ELR (cell line): Measurements from ENCODE around the gene MEAK7.

Source experiments
- DNase-seq: peaks from one replicate; pipeline ENCODE4 v3.0.0-alpha.2; 2015; ENCODE audit warnings: low read depth

Gene MEAK7, protein sequence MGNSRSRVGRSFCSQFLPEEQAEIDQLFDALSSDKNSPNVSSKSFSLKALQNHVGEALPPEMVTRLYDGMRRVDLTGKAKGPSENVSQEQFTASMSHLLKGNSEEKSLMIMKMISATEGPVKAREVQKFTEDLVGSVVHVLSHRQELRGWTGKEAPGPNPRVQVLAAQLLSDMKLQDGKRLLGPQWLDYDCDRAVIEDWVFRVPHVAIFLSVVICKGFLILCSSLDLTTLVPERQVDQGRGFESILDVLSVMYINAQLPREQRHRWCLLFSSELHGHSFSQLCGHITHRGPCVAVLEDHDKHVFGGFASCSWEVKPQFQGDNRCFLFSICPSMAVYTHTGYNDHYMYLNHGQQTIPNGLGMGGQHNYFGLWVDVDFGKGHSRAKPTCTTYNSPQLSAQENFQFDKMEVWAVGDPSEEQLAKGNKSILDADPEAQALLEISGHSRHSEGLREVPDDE

DNA sequence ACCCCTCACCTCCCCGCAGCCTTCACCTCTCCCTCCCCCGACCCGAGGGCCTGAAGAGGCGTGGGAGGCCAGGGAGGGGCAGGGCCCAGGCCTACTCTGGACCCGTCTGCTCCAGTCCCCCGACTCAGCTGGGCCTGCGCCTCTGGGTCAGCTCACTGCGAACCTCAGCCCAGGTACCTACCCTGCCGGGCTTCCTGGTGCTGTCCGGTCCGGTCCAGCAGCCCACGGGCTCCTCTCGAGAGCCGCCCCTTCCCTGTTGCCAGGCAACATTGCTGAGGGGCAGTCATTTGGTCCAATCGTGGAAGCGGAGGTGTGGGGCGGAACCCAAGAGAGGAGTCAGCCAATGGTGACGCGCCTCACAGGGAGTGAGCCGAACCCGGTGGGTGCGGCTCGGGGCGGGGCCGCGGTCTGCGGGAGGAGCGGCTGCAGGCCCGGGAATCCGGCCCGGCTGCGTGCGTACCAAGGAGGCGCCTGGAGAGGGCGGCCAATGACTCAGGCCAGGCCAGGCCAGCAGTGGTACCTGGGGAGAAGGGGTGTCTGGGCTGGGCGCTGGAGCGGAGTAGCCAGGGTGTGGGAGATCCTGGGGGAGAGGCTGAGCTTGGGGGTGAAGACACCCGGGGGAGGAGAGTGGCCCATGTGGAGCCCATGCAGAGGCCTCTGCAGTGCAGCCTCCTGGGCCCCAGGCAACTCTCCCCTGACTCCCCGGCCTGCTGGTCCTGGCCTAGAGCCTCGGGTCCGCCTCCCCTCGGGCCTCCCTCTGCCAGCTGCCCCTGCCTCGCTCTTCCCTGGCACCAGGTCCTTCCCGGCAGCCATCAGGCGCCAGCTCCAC, at the start of gene MEAK7:
Gene MEAK7, minus strand, starts transcription at position 240 of the 829 bp plus-strand sequence. CDS start 6,573 bp downstream, outside the sequence.
- DNase-seq = peak; percentile 99

DNA sequence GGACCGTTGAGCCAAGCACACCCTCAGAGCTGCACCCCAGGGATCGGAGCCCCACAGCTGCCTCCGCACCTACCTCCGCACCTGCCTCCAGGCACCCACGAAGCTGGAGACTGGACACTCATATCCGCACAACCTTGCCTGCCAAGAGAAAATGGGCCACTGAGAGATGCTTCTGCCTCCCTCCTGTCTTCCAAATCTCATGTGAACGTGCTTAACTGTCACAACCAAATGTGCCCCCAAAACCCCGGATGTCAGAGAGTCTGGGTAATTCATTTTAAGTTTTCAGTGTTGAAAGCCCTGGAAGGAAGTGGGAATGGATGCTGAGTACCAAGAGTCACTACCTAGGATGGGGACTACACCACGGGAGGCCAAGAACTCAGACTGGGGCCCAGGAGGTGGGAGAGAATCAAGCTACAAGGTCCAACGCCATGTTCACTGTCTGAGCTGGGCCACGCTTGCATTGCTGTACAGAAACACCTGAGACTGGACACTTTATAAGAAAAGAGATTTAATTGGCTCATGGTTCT, 49.5 kb upstream of the MEAK7 start:
- no peak for DNase-seq

DNA sequence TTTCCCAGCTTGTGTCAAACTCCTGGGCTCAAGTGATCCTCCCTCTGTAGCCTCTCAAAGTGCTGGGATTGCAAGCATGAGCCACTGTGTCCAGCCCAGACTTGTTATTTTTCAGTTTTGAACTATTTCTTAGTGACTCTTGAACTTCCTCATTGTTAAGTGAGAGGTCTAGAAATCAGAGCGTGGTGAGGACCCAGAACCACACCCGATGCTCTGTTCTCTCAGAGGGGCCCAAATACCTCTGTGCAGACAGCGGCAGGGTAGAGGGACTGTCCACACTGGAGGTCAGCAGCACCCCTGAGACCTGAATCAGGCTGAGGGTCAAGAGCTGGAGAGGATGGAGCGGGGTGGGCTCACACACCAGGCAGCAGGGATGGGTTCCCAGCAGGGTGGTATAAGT, 47.7 kb upstream of the MEAK7 start:
- no peak for DNase-seq

DNA sequence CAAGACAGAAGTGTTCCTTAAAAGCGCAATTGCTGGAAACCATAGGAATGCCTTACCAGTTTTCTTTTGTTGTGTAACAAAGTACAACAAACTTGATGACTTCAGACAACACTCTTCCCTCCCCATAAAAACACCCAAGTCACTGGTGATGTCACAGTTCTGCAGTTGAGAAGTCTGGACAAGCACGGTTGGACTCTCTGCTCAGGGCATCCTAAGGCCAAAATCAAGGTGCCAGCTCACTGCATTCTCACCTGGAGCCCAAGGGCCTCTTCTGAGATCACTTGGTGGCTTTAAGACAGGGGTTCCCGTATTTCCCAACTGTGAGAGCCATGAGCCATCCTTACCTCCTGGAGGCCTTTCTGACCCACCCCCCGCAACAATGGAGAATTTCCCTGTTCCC, 45.6 kb upstream of the MEAK7 start:
- DNase-seq = no peak

DNA sequence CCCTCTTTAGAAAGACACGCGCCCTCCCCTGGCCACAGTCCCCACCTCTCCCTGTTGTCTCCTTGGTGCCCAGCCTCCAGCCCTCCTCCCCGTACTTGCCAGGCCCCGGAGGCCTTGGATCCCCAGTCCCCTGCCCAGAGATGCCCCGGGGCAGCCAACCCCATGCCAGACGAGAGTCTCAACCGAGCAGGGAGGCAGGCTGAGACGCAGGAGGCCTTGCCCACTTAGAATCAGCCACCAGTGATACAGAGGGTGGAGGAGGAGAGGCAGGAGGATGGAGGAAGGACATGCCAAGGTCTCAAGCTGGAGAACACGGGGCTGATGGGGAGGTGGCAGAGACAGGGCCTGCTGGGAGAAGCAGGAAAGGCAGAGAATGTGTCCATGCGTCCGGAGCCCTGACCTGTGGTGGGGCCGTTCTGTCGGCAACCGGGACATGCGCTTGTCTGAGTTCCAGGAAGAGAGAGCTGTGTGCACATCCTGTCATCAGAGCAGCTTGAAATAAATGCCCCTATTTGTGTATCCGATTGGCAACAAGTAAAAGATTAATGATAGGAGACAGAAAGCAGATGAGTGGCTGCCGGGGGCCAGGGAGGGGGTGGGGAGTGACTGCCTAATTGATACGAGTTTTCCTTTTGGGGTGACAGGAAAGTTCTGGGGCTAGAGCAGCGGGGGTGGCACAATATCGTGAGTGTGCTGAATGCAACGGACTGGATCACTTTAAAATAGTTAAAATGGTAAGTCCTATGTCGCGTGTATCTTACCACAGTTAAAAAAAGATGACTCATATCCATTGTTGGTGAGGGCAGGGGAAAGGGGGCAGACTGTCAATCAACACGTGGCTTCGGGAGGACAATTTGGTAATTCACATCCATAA, 44.7 kb upstream of the MEAK7 start:
- no peak for DNase-seq

DNA sequence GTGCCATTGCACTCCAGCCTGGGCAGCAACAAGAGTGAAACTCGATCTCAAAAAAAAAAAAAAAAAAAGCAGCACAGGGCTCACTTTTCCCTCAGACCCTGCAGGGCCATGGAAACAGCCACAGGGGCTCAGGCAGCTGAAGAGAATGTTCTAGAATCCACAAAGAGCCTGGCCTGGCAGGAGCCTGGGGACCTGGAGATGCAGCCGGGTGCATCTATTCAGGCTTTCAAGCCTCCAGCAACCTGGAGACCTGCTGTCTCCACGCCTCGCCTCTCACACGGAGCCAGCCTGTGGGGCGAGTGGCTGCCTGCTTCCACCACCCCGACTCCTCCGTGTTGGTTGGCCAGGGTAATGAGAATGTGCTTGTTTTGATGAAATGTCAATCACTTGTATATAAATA, 44.0 kb upstream of the MEAK7 start:
- no peak for DNase-seq

DNA sequence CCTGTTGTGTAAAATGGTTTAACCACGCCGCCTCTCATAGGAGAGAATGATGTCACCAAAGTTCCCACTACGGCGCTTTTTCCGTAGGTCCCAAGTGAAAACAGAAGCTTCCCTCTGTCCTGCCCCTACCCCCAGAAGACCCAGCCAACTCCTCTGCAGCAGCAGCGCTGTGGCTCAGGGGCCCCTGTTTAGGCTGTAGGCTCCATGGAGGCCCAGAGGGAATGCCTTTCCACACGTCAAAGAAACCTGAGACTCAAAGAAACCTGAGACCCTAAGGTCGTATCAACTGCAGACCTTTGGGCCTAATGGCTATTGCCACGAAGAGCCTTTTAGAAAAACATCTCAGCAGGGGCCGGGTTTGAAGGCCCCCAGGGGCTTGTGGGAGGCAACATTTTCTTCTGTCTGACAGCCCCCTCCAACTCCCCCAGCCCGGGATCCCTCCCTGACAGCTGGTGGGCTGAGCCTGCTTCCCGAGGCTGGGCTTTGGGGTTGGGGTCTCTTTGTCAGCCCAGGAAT, 43.1 kb upstream of the MEAK7 start:
- DNase-seq = no peak

DNA sequence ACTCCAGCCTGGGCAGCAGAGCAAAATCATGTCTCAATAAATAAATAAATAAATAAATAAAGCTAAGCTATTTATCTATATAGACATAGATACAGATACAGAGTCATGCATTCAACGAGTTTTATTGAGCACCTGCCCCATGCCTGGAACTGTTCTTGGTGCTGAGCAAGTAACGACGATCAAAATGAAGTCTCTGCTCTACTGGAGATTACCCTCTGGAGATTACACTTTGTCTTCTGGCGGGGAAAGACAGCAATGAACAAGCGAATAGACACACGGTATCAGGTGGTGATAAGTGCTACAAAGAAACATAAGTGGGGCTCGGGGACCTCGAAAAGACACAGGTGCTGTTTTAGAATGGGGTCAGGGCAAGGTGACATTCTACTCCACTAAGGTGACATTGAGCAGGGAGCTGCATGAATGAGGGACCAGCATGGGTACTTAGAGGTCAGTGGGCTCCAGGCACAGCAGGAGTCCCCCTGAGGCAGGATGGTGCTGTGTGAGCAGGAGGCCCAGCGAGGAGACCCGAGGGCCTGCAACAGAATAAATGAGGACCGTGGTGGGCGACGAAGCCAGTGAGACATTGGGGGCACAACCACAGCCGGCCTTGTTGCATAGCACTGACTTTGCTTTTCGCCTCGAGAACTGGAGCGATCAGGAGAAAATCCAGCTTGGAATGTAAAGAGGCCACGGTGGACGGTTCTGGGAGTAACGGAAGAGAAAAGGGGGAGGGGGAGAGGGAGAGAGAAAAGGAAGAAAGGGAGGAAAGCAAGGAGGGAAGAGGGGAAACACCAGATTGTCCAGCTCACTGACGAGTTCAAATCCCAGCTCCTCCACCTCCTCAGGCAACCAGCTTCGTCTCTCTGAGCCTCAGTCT, 42.4 kb upstream of the MEAK7 start:
- no peak for DNase-seq

DNA sequence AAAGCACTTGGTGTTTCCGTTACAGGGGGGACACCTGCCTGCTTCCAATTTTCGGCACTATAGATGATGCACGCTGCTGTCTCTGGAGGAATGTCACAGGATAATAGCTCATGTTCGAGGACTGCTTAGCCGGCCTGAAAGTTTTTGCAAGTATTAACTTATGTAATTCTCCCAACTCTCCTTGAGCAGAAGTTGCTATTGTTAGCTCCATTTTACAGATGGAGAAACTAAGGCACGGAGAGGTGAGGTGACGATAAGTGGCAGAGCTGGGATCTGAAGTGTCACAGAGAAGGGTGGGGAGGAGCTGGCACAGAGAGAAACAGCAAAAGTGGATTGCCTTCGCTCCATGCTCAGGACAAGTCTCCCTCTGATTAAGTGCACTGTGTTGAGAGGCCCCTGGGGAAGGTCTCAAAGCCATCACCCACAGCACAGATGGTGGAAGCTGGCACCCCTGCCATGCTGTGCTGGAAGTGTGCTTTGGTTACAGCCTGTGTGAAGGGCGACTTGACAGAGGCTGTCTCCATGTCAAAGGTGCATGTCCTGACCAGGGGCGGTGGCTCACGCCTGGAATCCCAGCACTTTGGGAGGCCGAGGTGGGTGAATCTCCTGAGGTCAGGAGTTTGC, 40.8 kb upstream of the MEAK7 start:
- no peak for DNase-seq

DNA sequence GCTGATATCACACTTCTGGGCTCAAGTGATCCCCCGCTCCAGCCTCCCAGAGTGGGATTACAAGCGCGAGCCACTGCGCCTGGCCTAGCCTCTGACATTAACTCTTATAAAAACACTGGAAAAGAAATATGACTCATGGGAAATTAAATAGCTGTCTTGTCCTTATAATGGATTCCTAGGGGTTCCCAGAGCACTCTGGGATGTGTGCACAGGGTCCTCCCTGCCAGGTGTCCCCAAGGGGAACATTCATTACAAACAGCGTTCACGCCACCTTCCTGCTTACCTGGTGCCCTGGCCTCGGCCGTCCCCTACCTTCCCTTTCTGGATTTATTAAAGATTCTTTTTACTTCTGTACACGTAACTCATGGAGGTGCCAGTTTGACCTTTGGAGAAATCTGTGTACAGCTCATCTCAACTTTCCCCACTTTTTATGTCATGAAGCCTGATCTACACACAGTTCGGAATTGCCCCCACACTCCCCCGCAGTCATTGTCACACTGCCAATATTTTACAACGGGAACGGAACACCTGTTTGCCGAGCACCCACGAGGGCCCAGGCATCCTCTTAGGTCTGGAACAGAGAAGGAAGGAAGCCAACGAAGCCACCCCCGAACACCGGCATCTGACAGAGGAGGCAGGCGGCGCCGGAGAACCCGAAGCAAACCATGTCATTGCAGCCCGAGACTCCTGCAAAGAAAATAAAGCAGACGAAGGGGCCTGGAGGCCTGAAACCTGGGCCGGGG, 39.7 kb upstream of the MEAK7 start:
- no peak for DNase-seq

DNA sequence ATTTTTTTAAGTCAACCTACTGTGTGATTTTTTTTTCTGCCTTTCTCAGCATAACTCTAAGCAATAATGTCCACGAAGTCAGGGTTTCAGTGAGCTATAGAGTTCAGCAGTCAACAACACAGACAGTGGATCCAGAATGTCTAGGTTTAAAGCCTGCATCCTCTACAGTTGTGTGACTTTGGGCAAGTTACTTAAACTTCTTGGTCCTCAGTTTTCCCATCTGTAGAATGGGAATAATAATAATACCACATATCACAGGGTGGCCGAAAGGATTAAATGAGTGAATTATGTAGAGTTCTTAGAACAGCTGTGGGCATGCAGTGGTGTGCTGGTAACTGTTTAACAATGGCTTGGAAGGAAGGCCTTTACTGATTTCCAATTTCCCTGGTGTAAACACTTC, 38.8 kb upstream of the MEAK7 start:
- no peak for DNase-seq

DNA sequence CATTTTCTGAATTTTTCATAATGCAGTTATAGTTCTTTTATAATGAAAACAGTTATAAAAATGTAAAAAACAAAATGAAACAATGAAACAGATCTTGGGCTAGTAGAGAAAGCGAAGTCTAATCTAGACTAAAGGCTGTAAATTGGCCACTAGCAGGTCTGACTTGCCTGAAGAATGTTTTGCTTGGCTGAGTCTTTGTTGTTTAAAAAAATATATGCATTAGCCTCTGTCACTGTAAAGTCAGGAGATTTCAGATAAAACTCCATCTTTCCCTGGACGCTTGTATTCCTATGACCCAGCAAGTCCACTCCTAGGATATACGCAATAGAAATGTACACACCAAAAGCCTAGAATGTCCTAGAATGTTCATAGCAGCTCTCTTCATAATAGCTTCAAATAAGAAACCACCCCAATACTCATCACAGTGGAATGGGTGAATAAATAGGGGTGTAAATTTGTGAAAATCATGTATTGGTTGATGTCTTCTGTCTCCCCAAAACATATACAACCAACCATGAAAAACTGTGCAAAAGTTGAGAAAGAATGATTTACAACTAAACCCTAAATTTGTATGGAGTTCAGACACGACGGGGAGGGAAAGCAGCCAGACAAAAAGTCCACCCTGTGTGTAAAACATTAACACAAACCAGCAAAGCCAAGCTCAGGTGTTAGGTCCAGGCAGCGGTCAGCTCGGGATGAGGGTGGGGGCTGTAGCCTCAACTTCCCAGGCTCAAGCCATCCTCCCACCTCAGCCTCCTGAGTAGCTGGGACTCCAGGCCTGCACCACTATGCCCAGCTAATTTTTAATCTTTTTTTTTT, 37.7 kb upstream of the MEAK7 start:
- no peak for DNase-seq

DNA sequence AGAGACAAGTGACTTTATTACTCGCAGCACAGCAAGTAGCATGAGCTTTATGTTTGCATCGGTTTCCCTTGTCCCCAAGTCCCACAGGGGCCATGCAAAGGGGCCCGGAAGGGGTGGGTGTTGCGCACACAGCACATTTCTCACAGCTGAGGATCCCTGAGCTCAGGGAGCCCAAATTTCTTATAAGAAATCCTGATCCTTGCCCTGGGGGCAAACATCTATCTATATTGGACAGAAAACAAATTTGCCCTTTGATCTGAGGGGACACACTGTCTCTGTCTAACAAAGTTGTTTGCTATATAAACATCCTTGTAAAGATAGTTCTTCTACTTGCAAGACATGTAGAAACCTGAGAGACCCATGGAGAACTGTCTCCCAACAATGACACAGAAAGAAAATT, 35.7 kb upstream of the MEAK7 start:
- no peak for DNase-seq

DNA sequence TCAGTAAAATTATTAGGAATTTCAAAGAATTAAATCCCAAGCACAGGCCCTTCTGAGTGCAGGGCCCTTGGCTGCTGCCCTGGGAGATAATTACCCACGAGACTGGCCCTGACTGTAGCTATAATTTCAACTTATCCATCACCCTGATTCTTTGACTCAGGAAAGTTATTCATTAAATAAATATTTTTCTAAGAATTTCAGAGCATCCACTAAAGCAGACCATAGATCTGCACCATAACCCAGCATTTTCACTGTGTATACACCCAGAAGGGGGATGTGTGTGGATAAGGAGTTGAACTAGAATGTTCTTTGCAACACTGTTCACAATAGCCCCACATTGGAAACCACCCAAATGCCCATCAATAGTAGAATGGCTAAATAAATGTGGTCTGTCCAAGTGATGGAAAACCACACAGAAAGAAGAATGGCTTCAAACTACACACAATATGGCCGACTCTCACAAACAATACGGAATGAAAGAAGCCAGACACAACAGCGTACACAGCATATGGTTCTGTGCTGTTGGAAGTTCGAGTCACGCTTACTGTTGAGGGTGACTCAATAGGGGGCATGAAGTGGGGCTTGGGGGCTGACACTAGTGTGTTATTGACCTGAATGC, 33.9 kb upstream of the MEAK7 start:
- no peak for DNase-seq

DNA sequence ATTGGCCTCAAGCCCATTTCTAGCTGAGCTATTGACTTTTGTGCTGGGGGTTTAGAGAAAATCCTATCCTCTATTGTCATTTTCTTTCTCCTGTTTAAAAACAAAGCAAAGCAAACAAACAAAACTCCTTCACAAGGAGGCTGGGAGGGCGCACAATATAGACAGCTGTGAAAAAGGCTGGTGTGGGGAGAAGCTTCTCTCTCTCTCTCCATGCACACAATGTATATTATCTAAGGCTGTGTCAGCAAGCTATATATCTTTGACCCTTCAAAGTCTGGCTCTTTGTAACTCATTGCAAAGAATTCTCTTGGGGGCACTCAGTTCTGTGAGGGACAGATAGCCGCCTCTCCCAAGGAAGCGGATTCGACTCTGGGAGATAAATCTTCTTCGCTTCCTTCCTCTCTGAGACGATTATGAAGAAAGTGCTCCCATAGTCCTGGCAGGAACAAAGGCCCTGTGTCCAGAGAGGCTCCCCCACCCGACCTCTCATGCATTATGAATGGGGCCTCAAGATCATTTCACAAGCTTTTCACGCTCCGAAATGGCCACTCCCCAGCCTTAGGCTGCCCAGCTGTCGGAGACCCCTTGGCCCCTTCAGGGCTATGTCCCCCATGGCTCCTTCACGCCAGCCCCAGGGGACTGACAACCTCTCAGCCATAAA, 33.2 kb upstream of the MEAK7 start:
- no peak for DNase-seq

DNA sequence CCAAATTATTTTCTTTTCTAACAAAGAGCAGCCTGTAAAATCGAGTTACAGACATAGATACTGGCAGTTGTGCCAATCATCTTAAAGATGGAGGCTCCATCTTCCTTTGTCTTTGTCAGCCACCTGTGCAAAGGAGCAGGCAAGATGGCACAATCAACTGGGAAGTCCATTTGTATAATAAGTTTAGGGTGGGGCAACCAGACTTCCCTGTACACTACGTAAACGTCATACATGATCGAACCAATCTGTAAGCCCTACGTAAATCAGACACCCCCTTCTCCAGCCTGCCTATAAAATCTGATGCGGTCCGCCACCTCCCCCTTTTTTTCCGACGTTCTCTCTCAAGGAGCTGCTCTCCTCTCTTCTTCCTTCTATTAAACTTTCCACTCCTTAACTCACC, 31.4 kb upstream of the MEAK7 start:
- no peak for DNase-seq

DNA sequence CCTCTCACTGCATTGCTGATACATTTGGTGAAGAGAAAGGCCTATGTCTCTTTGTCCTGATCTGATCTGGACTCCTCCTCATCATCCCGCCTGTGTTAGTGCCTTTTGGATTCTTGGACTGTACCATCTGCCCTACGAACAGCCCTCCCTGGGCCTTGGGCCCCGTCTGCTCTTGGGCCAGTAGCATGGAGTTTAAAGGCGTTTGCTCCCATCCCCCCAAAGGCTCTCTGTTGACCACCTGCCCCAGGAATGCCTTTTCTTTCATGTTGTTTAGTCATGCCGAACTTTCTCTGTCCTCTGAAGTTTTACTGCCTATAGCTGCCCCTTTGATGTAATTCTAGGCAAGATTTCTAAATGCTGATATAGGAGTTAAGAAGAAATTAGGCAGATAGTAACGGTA, 30.9 kb upstream of the MEAK7 start:
- no peak for DNase-seq

DNA sequence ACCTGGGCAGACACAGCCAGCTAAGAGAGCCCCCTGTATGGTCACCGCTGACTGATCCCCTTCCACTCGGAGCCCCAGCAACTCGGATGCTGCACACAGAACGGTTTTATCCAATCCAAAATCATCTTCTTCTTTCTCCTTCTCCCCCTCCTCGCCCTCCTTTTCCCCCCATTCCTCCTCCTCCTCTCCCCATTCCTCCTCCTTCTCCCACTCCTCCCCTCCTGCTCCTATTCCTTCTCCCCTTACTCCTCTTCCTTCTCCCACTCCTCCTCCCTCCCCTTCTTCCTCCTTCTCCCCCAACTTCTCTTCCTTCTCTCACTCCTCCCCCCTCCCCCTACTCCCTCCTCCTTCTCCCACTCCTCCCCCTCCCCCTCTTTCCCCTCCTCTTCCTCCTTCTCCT, 30.4 kb upstream of the MEAK7 start:
- DNase-seq = no peak
